Bone marrow (tissue), 2 donors: Measurements from ENCODE around the gene NPRL2.

Experiments
- DNase-seq, 2 donors: peaks; one replicate each; lab custom pipeline; 2025; lab: John Stamatoyannopoulos, UW

The NPRL2 gene

DNA sequence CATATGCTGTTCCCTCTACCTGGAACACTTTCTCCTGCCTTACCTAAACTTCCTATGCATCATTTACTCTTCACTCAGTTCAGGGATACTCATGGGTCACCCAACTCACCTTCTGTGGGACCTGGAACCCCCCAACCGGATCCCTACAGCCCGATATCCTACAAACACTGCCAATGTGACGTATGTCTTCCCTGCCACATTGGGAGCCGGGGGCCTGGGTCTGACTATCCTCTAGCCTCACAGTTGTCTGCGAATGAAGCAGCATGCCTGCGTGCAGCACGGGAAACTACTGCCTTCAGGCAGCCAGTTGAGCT, 405 bp downstream of the NPRL2 start:
- no peak for DNase-seq

DNA sequence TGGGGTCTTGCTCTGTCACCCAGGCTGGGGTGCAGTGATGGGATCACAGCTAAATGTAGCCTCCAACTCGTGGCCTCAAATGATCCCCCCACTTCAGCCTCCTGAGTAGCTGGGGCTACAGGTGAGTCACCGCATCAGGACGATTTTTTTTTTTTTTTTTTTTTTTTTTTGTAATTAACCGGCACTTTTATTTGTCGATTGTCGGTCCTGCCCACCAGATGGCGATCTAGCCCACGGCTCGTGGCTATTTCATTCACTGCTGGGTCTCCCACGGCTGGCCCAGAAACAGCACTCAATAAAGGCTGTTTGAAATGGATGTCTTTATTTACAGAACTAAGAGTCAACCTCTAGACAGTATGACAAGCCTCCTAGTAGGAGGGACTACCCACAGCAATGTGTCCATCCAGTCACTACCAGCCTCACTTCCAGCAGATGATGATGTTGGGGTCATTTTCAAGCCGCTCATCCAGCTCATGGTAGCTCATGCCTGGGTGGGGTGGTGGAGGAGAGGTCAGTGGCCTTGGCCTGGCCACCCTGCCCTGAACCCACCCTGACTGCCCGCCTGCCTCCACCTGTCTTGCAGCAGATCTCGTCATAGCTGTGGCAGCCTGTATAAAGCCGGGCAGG, 3.3 kb downstream of the NPRL2 start:
- DNase-seq = peak; percentile 33 to 62

DNA sequence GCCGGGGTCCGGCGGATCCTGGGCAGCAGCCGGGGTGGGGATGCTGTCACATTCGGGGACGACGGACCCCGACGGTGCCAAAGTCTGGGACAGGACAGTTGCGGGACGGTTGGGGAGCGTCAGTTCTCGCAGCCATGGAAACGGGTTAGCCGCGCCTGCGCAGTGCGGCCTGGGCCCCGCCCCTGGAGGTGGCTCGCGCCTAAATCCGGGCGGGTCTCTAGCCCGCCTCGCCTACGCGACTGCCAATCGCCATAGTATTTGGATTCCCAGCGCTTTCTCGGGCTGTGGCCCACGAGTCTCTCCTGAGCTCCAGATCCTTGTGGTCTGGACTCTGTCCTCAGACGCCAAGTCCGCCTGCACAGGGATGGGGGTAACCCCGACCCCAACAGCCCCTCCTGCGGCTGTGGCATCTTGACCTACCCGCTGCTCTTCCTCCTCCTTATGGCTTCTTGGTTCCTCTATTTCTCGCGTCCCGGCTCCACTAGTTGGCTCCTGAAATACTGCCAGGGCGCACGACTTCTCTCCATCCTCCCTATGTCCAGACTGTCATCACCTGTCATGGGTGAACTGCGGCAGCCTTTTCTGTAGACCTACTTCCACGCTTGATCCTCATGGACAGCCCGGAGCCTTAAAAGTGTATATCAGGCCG, 4.9 kb downstream of the NPRL2 start, which contains the start of gene ZMYND10:
TSS of gene ZMYND10 (minus strand) at position 147 of the 649 bp plus-strand sequence. CDS start 153 bp downstream, outside the sequence.
- peak; percentile 22 to 41 for DNase-seq

DNA sequence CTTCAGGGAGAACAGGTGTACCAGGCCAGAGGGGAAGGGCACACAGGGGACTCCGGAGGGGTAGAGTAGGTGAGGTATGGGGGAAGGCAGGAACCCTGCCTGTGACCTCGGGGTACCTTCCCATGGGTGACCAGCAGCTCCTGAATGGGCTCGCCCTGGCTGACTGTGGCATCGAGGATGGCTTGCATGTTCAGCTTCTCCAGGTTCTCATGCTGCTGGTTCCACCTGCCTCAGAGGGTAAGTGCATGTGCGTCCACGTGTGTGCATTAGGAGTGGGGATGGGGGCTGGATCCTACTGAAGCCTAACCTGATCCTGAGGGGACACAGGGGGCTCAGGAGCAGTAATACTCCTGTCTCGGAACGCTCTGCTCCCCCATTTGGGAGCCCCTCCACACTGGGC, 5.6 kb downstream of the NPRL2 start:
- DNase-seq = no peak

DNA sequence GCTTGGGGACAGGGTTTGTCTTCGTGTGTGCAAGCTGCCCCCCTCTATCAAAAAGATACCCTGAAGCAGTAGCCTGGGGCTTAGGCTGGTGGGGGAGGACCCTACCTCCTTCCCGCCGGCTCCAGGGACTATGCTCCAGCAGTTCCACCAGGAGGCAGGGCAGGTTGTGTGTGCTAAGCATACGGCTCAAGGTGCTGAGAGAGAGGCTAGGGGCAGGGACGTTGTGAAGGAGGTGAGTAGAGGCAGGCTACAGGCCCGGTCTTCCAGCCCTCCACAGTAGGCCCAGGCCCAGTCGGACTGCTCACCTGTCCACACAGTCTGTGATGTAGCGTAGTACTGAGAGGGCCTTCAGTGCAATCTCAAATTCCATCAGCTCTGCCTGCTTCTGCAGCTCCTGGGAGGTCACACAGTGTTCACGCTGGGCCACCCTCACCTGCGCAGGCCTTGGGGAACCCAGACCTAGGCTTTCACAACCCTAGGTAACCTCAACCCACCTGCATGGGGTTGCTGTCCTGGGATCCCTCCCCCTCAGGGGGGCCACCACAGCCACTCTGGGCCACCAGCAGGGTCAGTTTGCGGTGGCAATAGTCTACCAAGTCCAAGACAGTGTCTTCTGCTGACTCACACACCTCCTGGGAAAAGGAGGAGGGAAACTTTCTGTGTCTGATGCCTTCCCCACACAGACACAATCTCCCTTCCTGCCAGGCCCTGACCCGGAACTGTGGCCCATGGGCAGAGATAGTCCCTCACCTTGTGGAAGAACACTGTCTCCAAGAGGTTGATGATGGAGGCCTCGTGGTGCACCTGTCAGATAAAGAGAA, 7.6 kb downstream of the NPRL2 start:
- DNase-seq = no peak

DNA sequence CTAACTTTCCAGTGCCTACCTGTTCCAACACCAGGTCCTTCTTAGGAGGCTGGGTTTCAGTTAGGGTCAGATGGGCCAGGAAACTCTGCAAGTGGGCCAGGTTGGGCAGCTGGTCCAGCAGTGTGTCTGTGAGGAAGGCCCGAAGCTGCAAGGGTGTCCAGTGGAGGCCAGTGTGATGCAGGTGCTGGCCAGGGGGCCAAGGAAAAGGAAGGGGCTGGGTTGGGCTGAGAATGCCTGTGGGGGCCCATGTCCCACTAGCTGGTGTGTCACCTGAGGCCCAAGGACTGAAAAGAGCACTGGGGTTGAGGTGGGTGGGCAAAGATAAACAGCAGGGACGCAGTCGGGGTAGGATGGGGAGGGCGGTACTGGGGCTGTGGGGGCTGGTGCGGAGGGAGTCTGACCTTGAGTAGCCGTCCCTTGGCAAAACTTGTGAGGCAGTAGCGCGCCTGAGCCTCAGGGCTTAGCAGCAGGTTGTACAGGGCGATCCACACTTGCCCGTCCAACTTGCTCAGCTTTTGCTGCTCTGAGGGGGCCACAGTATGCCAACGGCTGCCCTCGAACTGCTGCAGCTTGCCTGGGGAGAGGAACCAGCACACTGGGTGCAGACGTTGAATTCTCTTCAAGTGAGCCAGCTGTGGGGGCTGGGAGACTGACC, 8.5 kb downstream of the NPRL2 start:
- DNase-seq = no peak

DNA sequence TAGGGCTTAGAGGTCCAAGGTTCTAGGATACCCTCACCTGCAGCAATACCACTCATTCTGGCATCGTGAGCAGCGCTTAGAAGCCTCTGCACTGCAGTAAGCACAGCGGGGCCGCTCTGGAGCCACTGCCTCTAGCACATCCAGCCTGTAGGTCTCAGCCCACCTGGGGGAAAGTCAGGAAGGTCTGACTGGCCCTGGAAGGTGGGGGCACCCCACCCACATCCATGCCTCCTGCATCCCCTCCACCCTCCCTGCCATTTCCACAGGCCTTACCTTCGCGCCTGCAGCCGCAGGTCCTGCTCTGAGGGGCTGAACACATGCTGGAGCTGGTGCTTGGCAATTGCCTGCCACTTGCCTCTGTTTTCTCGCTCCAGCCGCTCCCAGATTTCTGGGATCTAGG, 9.0 kb downstream of the NPRL2 start:
- DNase-seq = no peak

DNA sequence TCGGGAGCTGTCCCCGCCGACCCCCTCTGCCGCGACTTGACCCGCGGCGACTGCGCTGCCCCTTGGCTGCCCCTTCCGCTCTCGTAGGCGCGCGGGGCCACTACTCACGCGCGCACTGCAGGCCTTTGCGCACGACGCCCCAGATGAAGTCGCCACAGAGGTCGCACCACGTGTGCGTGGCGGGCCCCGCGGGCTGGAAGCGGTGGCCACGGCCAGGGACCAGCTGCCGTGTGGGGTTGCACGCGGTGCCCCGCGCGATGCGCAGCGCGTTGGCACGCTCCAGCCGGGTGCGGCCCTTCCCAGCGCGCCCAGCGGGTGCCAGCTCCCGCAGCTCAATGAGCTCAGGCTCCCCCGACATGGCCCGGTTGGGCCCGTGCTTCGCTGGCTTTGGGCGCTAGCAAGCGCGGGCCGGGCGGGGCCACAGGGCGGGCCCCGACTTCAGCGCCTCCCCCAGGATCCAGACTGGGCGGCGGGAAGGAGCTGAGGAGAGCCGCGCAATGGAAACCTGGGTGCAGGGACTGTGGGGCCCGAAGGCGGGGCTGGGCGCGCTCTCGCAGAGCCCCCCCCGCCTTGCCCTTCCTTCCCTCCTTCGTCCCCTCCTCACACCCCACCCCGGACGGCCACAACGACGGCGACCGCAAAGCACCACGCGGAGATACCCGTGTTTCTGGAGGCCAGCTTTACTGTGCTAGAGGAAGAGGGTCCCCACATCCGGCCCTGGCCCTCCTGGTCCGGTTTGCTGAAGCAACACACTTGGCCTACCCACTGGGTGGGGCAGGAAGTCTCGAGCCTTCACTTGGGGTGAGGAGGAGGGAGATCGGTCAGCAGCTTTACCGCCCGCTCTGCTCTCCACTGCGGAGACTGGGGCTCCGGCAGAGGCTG, 9.9 kb downstream of the NPRL2 start, which contains the start of gene RASSF1:
TSS of gene RASSF1 (minus strand) at position 389 of the 882 bp plus-strand sequence. CDS start at position 358, 31 bp downstream.
- peak; percentile 12 to 60 for DNase-seq

DNA sequence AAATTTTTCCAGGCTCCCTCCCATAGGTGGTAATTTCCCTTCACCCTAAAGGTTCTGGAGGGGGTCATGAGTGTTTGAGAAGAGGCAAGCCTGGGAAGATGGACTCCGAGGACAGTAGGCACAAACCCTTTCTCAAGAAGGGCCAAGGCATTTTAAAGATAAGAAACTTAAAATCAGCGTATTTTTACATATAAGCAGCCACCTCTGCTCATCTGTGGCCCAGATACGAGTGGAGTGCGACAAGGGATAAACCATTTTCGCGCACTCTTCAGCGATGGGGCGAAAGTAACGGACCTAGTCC, 10.5 kb downstream of the NPRL2 start:
- DNase-seq = no peak

DNA sequence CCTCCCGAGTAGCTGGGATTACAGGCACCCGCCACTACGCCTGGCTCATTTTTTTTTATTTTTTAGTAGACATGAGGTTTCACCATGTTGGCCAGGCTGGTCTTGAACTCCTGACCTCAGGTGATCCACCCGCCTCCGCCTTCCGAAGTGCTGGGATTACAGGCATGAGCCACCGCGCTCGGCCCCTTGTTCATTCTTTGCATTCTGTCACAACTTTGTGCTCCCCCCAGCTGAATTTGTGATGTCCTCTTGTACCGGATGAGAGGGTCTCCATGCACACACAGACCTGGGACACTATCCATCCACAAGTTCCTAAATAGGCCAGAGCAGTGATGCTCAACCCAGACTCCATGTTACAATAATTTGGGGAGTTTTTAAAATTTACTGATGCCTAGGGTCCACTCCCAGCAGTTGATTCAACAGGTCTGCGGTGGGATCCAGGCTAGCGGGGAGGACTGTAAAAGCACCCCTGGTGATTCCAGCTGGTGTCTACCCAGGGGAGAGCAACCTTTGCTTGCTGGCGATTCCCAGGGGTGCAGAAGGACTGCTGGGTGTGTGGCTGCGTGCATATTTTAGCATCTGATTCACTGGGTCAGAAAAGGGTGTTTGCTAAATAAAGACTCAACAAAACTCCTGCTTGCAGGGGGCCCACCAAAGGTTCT, 11.0 kb downstream of the NPRL2 start:
- no peak for DNase-seq

DNA sequence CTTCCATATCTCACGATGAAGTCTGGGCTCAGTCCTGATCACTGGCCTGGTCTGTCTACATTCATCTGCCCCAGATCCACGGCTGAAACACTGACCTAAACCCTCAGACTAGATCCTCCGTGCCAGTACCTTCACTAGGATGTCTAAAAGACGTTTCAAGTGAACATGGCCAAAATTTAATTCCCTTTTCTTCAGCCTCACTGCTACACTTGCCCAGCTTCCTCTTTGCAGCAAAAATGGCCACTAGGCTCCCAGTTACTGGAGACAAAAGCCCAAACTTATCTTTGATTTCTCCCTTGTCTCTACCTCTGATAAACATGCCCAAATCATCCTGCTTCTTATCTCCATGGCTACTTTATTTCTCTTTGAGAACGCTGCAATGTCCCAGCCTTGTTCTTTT, 11.6 kb downstream of the NPRL2 start:
- DNase-seq = peak in 1 of 2 donors; percentile 31

DNA sequence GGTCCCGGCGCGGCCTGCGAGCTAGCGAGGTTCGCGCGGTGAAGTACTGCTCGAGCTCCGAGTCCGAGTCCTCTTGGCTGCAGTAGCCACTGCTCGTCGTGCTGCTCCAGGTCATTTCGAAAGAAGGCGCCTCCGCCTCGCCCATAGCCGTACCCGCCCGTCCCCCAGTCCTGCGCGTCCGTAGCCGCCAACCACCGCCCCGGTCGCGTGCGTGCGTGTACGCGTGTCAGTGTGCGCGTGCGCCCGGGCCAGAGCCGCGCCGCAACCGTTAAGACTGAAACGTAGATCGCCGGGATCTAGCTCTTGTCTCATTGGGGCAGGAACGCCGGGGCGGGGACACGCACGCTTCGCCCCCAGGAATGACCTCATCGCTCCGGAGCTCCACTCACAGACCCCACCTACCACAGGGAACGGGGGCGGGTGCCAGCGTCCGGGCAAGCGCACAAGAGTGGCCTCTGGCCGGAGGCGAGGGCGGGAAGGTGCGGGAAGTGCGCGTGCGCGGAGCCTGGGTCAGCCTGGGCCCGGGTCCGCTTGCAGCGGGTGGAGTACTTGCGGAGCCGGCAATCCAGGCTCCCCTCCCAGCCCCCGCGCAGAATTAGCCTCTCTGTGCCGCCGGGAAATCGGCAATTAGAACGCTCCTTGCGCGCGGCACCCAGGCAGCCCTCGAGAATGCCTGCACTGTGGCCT, 13.3 kb downstream of the NPRL2 start:
- DNase-seq = peak; percentile 83 to 95

DNA sequence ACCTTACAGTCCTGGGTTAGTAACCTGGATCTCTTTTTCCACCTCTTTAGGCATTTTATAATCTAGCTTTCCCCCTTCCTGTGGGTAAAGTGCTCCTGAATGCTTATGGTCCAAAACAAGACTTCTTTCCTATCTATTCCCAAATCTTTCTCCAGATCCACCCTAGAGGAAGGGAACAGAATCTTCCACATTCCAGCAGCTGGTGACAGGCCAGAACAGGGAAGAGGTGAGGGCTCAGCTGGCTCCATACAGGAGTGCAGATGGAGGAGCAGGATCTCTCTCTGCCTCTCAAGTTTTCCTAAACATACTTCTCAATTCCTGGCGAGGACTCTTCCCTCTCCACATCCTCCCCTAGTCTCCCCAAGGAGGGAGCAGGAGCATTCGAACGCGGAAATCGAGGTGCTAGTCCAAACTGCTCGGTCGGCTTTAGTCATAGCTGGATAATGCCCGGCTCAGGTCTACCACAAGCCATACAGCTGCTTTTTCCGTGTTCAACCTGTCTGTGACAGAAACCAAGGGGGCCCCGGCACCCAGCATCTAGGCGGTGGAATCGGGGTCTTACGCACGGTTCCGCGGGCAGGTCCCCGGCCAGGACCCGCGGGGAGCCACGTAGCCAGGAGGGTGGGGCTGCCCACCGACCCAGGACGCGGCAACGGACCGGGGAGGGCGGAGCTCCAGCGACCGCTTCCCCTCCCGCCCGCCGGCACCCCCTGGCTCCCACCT, 14.0 kb downstream of the NPRL2 start:
- DNase-seq = no peak

DNA sequence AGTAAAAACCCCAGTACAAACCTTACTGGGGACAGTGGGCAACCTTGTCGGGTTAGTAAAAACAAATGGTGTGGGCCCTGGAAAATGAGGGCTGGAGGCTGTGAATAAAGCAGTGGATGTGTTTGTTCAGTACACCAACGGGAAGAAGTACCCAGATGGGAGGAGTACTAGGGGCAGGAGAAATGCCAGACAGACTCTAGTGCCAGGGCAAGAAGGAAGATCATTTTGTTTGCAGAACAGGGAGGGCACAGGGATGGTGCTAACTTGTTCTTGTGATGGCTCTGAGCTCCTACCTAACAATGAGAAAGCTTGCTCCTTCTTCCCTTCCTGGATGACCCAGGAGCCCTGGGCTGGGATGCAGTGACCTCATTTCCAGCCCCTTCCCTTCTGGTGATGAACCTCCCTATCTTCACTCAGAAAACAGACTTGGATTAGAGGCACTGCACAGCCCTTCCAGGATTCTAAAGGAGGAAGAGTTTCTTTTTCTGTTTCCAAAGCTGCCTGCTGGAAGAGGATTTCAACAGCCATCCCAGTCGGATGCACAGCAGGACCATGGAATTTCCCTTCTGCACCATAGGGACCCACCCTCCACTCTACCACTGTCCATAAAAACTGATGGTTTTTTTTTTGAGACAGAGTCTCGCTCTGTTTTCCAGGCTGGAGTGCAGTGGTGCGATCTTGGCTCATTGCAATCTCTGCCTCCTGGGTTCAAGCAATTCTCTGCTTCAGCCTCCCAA, 16.1 kb downstream of the NPRL2 start:
- DNase-seq = no peak

DNA sequence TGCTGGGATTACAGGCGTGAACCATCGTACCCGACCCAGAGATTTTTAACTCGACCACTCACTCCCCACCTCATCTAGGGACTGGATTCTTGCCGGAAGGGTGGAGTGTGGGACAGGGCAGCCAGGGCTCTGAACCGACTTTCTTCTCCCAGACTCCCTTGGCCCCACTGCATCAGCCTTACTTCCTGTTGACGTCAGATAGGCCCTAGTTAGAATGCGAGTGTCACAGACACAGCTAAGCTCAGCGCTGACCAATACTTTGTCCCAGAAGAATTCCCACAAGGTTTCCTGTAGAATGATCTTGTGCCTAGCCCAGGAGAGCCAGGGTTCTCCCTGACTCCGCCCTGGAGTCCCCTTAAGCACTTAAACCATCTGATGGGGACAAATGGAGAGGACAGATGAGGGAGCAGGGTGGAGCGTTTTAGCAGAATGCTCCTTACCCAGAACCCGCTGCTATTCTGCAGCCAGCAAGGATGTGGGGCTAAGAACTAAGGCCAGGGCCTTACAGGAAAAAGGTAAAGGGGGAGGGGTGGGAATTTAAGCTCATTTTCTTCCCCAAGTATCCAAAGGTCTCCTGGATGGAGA, 16.7 kb downstream of the NPRL2 start:
- DNase-seq = no peak

DNA sequence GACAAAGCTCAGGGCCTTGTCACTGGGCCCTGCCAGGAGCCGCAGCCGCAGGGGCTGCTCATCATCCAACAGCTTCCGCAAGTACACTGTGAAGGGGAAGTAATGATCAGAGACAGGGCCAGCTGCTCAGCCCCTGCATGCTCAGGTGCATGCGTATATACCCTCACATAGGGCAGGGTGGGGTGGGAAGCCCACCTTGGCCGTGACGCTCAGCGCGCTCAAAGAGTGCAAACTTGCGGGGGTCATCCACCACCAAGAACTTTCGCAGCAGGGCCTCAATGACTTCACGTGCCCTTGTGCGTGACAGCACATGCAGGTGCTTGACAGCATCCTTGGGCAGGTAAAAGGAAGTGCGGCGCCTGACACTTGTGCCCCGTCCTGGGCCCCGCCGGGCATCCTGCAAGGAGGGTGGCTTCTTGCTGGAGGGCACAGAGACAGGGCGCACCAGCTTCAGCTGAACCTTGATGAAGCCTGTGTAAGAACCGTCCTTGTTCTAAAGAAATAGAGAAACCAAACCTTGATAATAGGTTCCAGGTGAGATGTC, 19.1 kb downstream of the NPRL2 start:
- DNase-seq = no peak

DNA sequence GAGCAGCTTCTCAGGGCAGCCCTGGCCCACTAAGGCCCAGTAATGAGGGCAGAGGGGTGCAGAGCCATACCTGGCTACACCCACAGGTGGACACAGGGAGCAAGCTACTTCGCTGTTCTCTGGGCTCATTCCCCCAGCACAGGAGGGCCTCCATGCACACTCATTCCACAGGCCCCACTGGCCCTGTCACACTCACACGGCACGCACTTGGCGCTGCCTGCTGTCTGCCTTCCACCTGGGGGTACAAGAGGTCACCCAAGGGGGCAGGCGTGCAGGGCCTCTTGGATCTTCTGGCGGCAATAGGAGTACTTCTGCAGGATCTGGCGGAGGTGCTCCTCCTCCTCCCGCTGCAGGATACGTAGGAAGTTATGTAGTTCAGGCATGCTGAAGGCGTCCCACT, 20.2 kb downstream of the NPRL2 start:
- DNase-seq = no peak

DNA sequence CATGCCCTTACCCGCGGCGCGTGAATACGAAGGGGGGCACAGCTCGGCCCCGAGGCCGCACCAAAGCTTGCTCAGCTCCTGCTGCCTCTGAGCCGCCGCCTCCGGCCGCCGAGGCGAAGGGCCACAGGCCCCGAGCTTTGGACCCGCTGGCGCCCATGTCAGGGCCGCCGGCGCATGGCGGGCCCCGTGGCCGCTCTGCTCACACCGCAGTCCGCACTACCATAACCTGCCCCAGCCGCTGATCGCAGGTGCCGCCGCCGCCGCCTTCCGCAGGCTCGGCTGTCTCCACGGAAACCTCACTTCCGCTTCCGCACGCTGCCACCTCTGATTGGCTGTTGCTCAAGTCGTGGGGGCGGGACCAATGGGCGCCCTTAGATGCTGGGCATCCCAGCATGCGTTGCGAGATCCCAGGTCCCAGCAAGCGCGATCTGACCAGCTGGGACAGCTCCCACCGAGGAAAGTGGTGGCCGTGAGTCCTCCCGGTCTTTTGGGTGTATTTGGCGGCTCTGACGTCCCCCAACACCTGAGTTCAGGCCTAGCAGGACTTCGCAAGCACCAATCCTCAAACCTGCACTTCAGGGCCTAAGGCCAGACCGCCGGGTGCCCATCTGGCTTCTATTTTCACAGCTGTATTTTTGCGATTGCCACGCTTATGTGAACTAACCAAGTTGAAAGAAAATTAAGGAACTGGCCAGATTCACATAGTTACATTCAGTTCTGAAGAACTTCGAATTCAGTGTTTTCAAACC, 22.5 kb downstream of the NPRL2 start, which contains the start of gene TUSC2:
TSS of gene TUSC2 (minus strand) at position 281 of the 749 bp plus-strand sequence. CDS start at position 157, 124 bp downstream.
- peak; percentile 79 to 92 for DNase-seq
